GM19397 (cell line): ENCODE results near the gene GPR157.
"Not testable (repeated sequence)": the region's sequence is repeated elsewhere in the genome, so short reads cannot be mapped to it uniquely, and the experiment has no call there.

Experiments
- ATAC-seq: cut with Tn5 transposase; IDR thresholded peaks from one replicate; pipeline ENCODE4 v1.9.1; 2021; ENCODE audit warnings: mild to moderate bottlenecking, moderate library complexity; ENCODE audit not compliant: unreplicated experiment

The GPR157 gene

GRCh38 chr1:9119745-9120144 lies 9.2 kb downstream of the GPR157 start:
- no peak for ATAC-seq

DNA sequence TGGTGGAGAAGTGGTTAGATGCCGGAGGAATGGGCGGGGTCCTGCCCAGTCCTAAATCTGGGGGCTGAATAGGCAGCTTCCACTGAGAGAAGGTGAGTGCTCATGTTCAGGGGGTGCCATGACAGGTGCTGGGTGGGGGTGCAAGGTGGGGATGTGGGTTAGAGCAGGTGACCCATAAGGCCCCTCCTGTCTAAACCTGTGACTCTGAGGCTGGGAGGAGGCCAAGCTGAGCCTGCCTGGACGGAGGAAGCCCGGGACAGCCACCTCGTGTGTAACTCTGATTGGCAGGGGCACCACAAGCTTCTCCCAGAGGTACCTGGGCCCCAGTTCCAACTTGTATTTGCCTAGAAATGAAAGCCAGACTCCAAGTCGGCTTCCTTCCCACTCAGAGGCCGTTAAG lies 10.7 kb downstream of the GPR157 start:
- no peak for ATAC-seq

DNA sequence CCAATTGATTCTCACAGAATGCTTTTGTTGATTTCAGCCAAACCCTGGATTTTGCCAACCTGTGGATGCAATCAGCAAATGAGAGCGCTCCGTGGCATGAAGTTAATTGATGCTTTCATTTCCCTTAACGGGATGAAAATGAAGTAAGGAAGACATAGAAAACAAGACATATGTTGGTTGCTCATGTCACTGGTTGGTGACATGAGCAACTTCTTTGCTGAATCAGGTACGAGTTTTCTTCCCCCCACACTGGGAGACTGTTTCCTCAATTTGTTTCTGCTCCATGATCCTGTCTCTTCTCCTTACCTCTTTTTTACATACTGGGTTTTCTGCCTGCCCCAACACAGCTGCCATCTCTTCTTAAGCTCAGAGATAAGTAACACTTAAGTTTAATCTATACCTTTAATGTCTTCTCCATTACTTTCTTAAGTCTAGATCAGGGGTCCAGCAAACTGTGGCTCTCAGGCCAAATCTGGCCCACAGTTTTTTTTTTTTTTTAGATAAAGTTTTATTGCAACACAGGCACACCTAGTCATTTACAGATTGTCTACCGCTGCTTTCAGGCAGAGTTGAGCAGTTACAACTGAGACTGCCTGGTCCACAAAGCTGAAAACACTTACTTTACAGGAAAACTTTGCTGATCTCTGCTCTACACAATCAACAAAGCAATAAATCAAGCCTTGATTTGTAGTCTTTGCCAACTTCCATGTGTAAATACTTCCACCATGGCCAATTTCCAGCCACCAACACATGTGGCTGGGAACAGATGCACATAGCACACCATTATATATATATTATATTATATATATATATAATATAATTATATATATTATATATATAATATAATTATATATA lies 13.3 kb downstream of the GPR157 start:
- no peak for ATAC-seq

GRCh38 chr1:9112961-9113880 lies 15.7 kb downstream of the GPR157 start:
- ATAC-seq, result no peak

- ATAC-seq, result no peak
Measured at GRCh38 chr1:9111957-9112356, 16.9 kb downstream of the GPR157 start.

- no peak for ATAC-seq
Measured at GRCh38 chr1:9111357-9111691, 17.6 kb downstream of the GPR157 start.

GRCh38 chr1:9110669-9111356 lies 18.1 kb downstream of the GPR157 start:
- ATAC-seq, result no peak

- ATAC-seq, result no peak
Measured at GRCh38 chr1:9108056-9108665, 20.7 kb downstream of the GPR157 start.

- no peak for ATAC-seq
Measured at GRCh38 chr1:9107136-9107535, 21.8 kb downstream of the GPR157 start.

- no peak for ATAC-seq
Measured at GRCh38 chr1:9106286-9106685, 22.6 kb downstream of the GPR157 start.

GRCh38 chr1:9105336-9105867 lies 23.5 kb downstream of the GPR157 start:
- ATAC-seq, result no peak

GRCh38 chr1:9101510-9102146 lies 27.3 kb downstream of the GPR157 start:
- ATAC-seq, result no peak

GRCh38 chr1:9100471-9101043 lies 28.3 kb downstream of the GPR157 start:
- no peak for ATAC-seq

GRCh38 chr1:9099555-9099954 lies 29.3 kb downstream of the GPR157 start:
- no peak for ATAC-seq

- ATAC-seq, result no peak
Measured at GRCh38 chr1:9097947-9098705, 30.8 kb downstream of the GPR157 start.

GRCh38 chr1:9095818-9096217 lies 33.1 kb downstream of the GPR157 start:
- no peak for ATAC-seq

- not testable (repeated sequence) for ATAC-seq
Measured at GRCh38 chr1:9093996-9094595, 34.8 kb downstream of the GPR157 start.

GRCh38 chr1:9093581-9093980 lies 35.3 kb downstream of the GPR157 start:
- ATAC-seq, result no peak

GRCh38 chr1:9093091-9093490 lies 35.8 kb downstream of the GPR157 start:
- no peak for ATAC-seq
